CD8-positive, alpha-beta memory T cell (primary cell): ENCODE data around the gene SLC2A10. TPM values are rescaled to one million over a fixed set of nuclear protein-coding genes. Genes with fewer than 3 reads are reported as not detected.
A peak's percentile ranks its signal among the peaks of the same experiment; 100 is the strongest.

Experiments used
- CTCF ChIA-PET: fragments of 350-600 bp; sonication (Branson Sonifier 250); formaldehyde crosslinking; loops from one replicate; lab custom pipeline; 2021; ENCODE audit warnings: antibody characterized with exemption; lab: Charles Lee
- POLR2A ChIA-PET: fragments of 350-600 bp; sonication (Branson Sonifier 250); formaldehyde crosslinking; loops from one replicate; lab custom pipeline; 2021; ENCODE audit warnings: antibody characterized with exemption; lab: Charles Lee
- DNase-seq, 5 donors: peaks; one replicate each; pipeline versions ENCODE4 v3.0.0 to v3.0.0-alpha.2; 2020 to 2022; ENCODE audit warnings: mixed read lengths in 1 of 5
- H3K27ac ChIP-seq: one replicate; pipeline ENCODE4 v1.7.0; 2013; ENCODE audit warnings: low read depth, mild to moderate bottlenecking, low read length, moderate library complexity
- H3K27me3 ChIP-seq: 2 replicates; pipeline ENCODE4 v1.7.0; 2013; ENCODE audit warnings: low read length, mild to moderate bottlenecking; ENCODE audit not compliant: insufficient read depth, poor library complexity, severe bottlenecking
- H3K36me3 ChIP-seq: 2 replicates; pipeline ENCODE4 v1.7.0; 2013; ENCODE audit warnings: mild to moderate bottlenecking, low read length, moderate library complexity; ENCODE audit not compliant: insufficient read depth
- H3K4me1 ChIP-seq: 2 replicates; pipeline ENCODE4 v1.7.0; 2013; ENCODE audit warnings: mild to moderate bottlenecking, low read length, moderate library complexity; ENCODE audit not compliant: insufficient read depth
- H3K4me3 ChIP-seq: 2 replicates; pipeline ENCODE4 v1.7.0; 2013; ENCODE audit warnings: mild to moderate bottlenecking, low read length
- H3K9me3 ChIP-seq: 2 replicates; pipeline ENCODE4 v1.7.0; 2013; ENCODE audit warnings: mild to moderate bottlenecking, low read length
- H3K27ac Mint-ChIP-seq, 8 donors: one replicate each; pipeline ENCODE4 v1.8.0; 2020 to 2021; ENCODE audit warnings: mixed read lengths in 8 of 8, mild to moderate bottlenecking in 6 of 8, inconsistent platforms in 3 of 8, moderate library complexity in 3 of 8
- H3K27me3 Mint-ChIP-seq, 2 donors: one replicate each; pipeline ENCODE4 v1.8.0; 2020 to 2021; ENCODE audit warnings: mixed read lengths in 2 of 2, mild to moderate bottlenecking in 1 of 2, moderate library complexity in 1 of 2
- H3K36me3 Mint-ChIP-seq, 3 donors: one replicate each; pipeline ENCODE4 v1.8.0; 2020 to 2021; ENCODE audit warnings: mixed read lengths in 3 of 3, inconsistent platforms in 1 of 3, mild to moderate bottlenecking in 1 of 3
- H3K4me1 Mint-ChIP-seq, 3 donors: one replicate each; pipeline ENCODE4 v1.8.0; 2020 to 2021; ENCODE audit warnings: mixed read lengths in 3 of 3, inconsistent platforms in 1 of 3, mild to moderate bottlenecking in 1 of 3
- H3K4me3 Mint-ChIP-seq, 7 donors: one replicate each; pipeline ENCODE4 v1.8.0; 2020 to 2021; ENCODE audit warnings: mixed read lengths in 7 of 7, mild to moderate bottlenecking in 6 of 7, moderate library complexity in 4 of 7, inconsistent platforms in 2 of 7
- H3K9me3 Mint-ChIP-seq, 5 donors: one replicate each; pipeline ENCODE4 v1.8.0; 2020 to 2022; ENCODE audit warnings: mixed read lengths in 5 of 5, mild to moderate bottlenecking in 3 of 5, moderate library complexity in 2 of 5, inconsistent platforms in 1 of 5
- polyA plus RNA-seq: library from polyadenylated mRNA; unstranded; fragments of 300-500 nt; fragmentation: Illumina TruSeq; gene quantifications from one replicate; pipeline ENCODE4 v1.2.3, GENCODE V29; 2021
- total RNA-seq, 2 experiments: library from RNA; stranded (reverse); gene quantifications; one replicate each; pipeline ENCODE4 v1.2.3, GENCODE V29; 2021

Gene SLC2A10
- total and polyA plus RNA-seq, 3 experiments from 2014 or later = 0.05 TPM; not detected in 2

- ChIA-PET CTCF (no interaction called here), POLR2A (no interaction called here)
- H3K4me3 Mint-ChIP-seq = no peak overlapping the region
- Histone ChIP-seq H3K4me3 (no peak overlapping the region), H3K4me1 (no peaks in the 10 kb centered on the region), H3K27ac (no peak overlapping the region), H3K27me3 (peaks cover 4% of the 10 kb centered on the region), H3K9me3 (no peaks in the 10 kb centered on the region), H3K36me3 (no peaks in the 10 kb centered on the region)
- peaks cover 13 to 46% of the 10 kb centered on the region in 2 donors for H3K27me3 Mint-ChIP-seq
- H3K9me3 Mint-ChIP-seq = peaks cover 0 to 3% (median 0%) of the 10 kb centered on the region in 5 donors
- no peak for DNase-seq
- H3K4me1 Mint-ChIP-seq = no peaks in the 10 kb centered on the region
- peak overlapping the region in 1 of 8 donors; percentile 2 for H3K27ac Mint-ChIP-seq
- H3K36me3 Mint-ChIP-seq = no peaks in the 10 kb centered on the region
Measured at GRCh38 chr20:46774943-46775560, 65.6 kb downstream of the SLC2A10 start.

GRCh38 chr20:46775806-46776205 lies 66.4 kb downstream of the SLC2A10 start:
- Mint-ChIP-seq H3K27me3 (peaks cover 11 to 39% of the 10 kb centered on the region in 2 donors), H3K36me3 (no peaks in the 10 kb centered on the region), H3K9me3 (peaks cover 0 to 3% (median 0%) of the 10 kb centered on the region in 5 donors), H3K4me1 (no peaks in the 10 kb centered on the region), H3K27ac (no peak overlapping the region), H3K4me3 (no peak overlapping the region)
- DNase-seq = no peak
- Histone ChIP-seq H3K4me3 (no peak overlapping the region), H3K9me3 (no peaks in the 10 kb centered on the region), H3K27me3 (peaks cover 4% of the 10 kb centered on the region), H3K27ac (no peak overlapping the region), H3K36me3 (no peaks in the 10 kb centered on the region), H3K4me1 (no peaks in the 10 kb centered on the region)
- POLR2A ChIA-PET = no interaction called here
- CTCF ChIA-PET = no interaction called here

- Histone ChIP-seq H3K9me3 (no peaks in the 10 kb centered on the region), H3K4me3 (no peak overlapping the region), H3K27me3 (peaks cover 4% of the 10 kb centered on the region), H3K4me1 (no peaks in the 10 kb centered on the region), H3K27ac (no peak overlapping the region), H3K36me3 (no peaks in the 10 kb centered on the region)
- ChIA-PET CTCF (no interaction called here), POLR2A (no interaction called here)
- Mint-ChIP-seq H3K36me3 (no peaks in the 10 kb centered on the region), H3K4me1 (no peaks in the 10 kb centered on the region), H3K27ac (no peak overlapping the region), H3K4me3 (no peak overlapping the region), H3K27me3 (peaks cover 9 to 38% of the 10 kb centered on the region in 2 donors), H3K9me3 (peaks cover 0 to 3% (median 0%) of the 10 kb centered on the region in 5 donors)
- DNase-seq = no peak
Measured at GRCh38 chr20:46777331-46777730, 67.9 kb downstream of the SLC2A10 start.

- Mint-ChIP-seq H3K9me3 (peaks cover 0 to 3% (median 0%) of the 10 kb centered on the region in 5 donors), H3K36me3 (no peaks in the 10 kb centered on the region), H3K27ac (no peak overlapping the region), H3K27me3 (peaks cover 8 to 30% of the 10 kb centered on the region in 2 donors), H3K4me1 (no peaks in the 10 kb centered on the region), H3K4me3 (no peak overlapping the region)
- CTCF ChIA-PET = no interaction called here
- H3K27ac ChIP-seq = no peak overlapping the region
- no peaks in the 10 kb centered on the region for H3K4me1 ChIP-seq
- H3K9me3 ChIP-seq = no peaks in the 10 kb centered on the region
- H3K4me3 ChIP-seq = no peak overlapping the region
- POLR2A ChIA-PET = no interaction called here
- DNase-seq = no peak
- H3K36me3 ChIP-seq = no peaks in the 10 kb centered on the region
- H3K27me3 ChIP-seq = peaks cover 4% of the 10 kb centered on the region
Measured at GRCh38 chr20:46779831-46780230, 70.4 kb downstream of the SLC2A10 start.

GRCh38 chr20:46784436-46785127 lies 75.1 kb downstream of the SLC2A10 start:
- no peak overlapping the region for H3K27ac ChIP-seq
- Mint-ChIP-seq H3K27me3 (peaks cover 16 to 32% of the 10 kb centered on the region in 2 donors), H3K9me3 (no peaks in the 10 kb centered on the region), H3K36me3 (no peaks in the 10 kb centered on the region), H3K4me1 (no peaks in the 10 kb centered on the region), H3K27ac (no peak overlapping the region), H3K4me3 (no peak overlapping the region)
- H3K4me3 ChIP-seq = no peak overlapping the region
- no peaks in the 10 kb centered on the region for H3K9me3 ChIP-seq
- no peaks in the 10 kb centered on the region for H3K27me3 ChIP-seq
- POLR2A ChIA-PET = no interaction called here
- H3K4me1 ChIP-seq = no peaks in the 10 kb centered on the region
- no peak for DNase-seq
- CTCF ChIA-PET = no interaction called here
- no peaks in the 10 kb centered on the region for H3K36me3 ChIP-seq

Other genes with a start within 250 kb of the SLC2A10 start
- 1 to 10 TPM; 1.3 to 1.4 TPM for gene ZNF334, start 196.1 kb upstream of the SLC2A10 start, total RNA-seq
- not detected for gene ZNF334, start 196.1 kb upstream of the SLC2A10 start, polyA plus RNA-seq
- gene OCSTAMP, start 159.0 kb upstream of the SLC2A10 start, total RNA-seq = not detected
- not detected for gene OCSTAMP, start 159.0 kb upstream of the SLC2A10 start, polyA plus RNA-seq
- gene SLC13A3, start 58.2 kb upstream of the SLC2A10 start, total RNA-seq = under 1 TPM in 1 of 2 experiments, not detected in 1; 0.11 TPM
- not detected for gene SLC13A3, start 58.2 kb upstream of the SLC2A10 start, polyA plus RNA-seq
- gene TP53RK, start 20.2 kb upstream of the SLC2A10 start, total RNA-seq = 10 to 100 TPM; 16.6 to 17.4 TPM
- 14.1 TPM for gene TP53RK, start 20.2 kb upstream of the SLC2A10 start, polyA plus RNA-seq
- gene EYA2, start 185.2 kb downstream of the SLC2A10 start, total RNA-seq = not detected
- not detected for gene EYA2, start 185.2 kb downstream of the SLC2A10 start, polyA plus RNA-seq